ENCODE measurements around the gene ELOVL5. TPM values are rescaled to one million over a fixed set of nuclear protein-coding genes. Genes with fewer than 3 reads are reported as not detected.

Gene ELOVL5
- total and polyA plus RNA-seq, 4 experiments from 2014 or later, result 108 to 125 (median 109) TPM

DNA sequence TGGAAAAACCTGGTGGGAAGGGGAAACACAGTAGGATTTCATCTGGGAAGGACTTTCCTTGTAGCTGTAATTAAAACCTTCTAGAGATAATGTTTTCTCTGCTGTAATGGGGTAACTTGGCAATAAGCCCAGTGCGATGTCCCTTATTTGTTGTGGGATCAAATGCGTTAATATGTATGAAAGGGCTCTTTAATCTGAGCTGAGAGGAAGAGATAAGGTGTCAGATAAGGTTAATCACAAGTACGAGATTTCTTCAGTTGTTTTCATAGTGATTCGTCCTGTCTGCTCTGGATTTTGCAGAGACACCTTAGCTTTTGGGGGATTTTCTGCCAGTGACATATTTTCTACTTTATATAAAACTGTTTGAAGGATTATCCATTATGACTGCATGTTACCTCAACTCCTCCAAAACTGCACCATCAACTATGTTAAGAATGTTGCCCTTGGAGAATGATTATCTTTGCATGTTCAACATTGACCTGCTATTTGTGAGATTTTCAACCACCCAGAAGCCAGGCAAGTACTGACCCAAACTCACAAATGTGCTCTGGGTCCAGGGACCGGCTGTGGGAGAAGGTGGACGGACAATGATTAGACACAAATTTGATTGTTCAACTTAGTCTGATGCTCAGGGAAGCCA is 21.2 kb upstream of the ELOVL5 start:
- ChIA-PET POLR2A (ENCODE audit: partially characterized antibody) (interaction anchor here (0.6 to 1.1 kb wide), 2 partner anchors 10 to 22 kb away, joined by 3 read pairs; no protein-coding TSS in a partner anchor), CTCF (ENCODE audit: partially characterized antibody) (interaction anchor here (0.7 to 1.3 kb wide), 4 partner anchors 22 to 199 kb away, joined by 3 to 4 read pairs (median 4); no protein-coding TSS in a partner anchor)
- peaks cover 0 to 3% (median 0%) of the 10 kb centered on the region in 8 donors for H3K9me3 Mint-ChIP-seq
- peaks cover 12% of the 10 kb centered on the region for H3K4me1 ChIP-seq (ENCODE audit: insufficient read depth, low read length)
- H3K27ac ChIP-seq (ENCODE audit: low read depth, low read length), result no peak overlapping the region
- no peaks in the 10 kb centered on the region for H3K36me3 ChIP-seq (ENCODE audit: insufficient read depth, low read length)
- peaks cover 9 to 13% (median 9%) of the 10 kb centered on the region in 4 donors for H3K4me1 Mint-ChIP-seq
- H3K4me3 Mint-ChIP-seq, result peak overlapping the region in 2 of 8 donors; percentile 6 to 75
- H3K27me3 ChIP-seq (ENCODE audit: insufficient read depth, low read length), result no peaks in the 10 kb centered on the region
- H3K27me3 Mint-ChIP-seq, result no peaks in the 10 kb centered on the region
- H3K27ac Mint-ChIP-seq, result peak overlapping the region in 3 of 7 donors; percentile 15 to 50 (median 29)
- no peak overlapping the region for H3K4me3 ChIP-seq (ENCODE audit: low read length in 2 of 2)
- no peaks in the 10 kb centered on the region for H3K9me3 ChIP-seq (ENCODE audit: control insufficient read depth in 1 of 2, low read length in 2 of 2)
- no peaks in the 10 kb centered on the region for H3K36me3 Mint-ChIP-seq
- DNase-seq, result peak in 3 of 5 donors; percentile 25 to 27 (median 25)
- intact Hi-C loops (cut with micrococcal nuclease), result no loop called here

GRCh38 chr6:53369051-53369450 is 20.3 kb upstream of the ELOVL5 start:
- intact Hi-C loops (cut with micrococcal nuclease), result no loop called here
- Mint-ChIP-seq H3K9me3 (peaks cover 0 to 3% (median 0%) of the 10 kb centered on the region in 8 donors), H3K27me3 (no peaks in the 10 kb centered on the region), H3K36me3 (no peaks in the 10 kb centered on the region), H3K27ac (no peak overlapping the region), H3K4me1 (peaks cover 9 to 13% (median 9%) of the 10 kb centered on the region in 4 donors), H3K4me3 (no peak overlapping the region)
- Histone ChIP-seq H3K27ac (ENCODE audit: low read depth, low read length) (no peak overlapping the region), H3K36me3 (ENCODE audit: insufficient read depth, low read length) (no peaks in the 10 kb centered on the region), H3K27me3 (ENCODE audit: insufficient read depth, low read length) (no peaks in the 10 kb centered on the region), H3K4me3 (ENCODE audit: low read length in 2 of 2) (no peak overlapping the region), H3K4me1 (ENCODE audit: insufficient read depth, low read length) (peaks cover 12% of the 10 kb centered on the region), H3K9me3 (ENCODE audit: control insufficient read depth in 1 of 2, low read length in 2 of 2) (no peaks in the 10 kb centered on the region)
- no peak for DNase-seq
- ChIA-PET POLR2A (ENCODE audit: partially characterized antibody) (interaction anchor here (1.4 kb wide), 1 partner anchor 84 kb away, joined by 3 read pairs; no protein-coding TSS in a partner anchor), CTCF (ENCODE audit: partially characterized antibody) (interaction anchor here (0.7 to 1.3 kb wide), 3 partner anchors 9 to 198 kb away, joined by 3 to 4 read pairs (median 3); no protein-coding TSS in a partner anchor)

DNA sequence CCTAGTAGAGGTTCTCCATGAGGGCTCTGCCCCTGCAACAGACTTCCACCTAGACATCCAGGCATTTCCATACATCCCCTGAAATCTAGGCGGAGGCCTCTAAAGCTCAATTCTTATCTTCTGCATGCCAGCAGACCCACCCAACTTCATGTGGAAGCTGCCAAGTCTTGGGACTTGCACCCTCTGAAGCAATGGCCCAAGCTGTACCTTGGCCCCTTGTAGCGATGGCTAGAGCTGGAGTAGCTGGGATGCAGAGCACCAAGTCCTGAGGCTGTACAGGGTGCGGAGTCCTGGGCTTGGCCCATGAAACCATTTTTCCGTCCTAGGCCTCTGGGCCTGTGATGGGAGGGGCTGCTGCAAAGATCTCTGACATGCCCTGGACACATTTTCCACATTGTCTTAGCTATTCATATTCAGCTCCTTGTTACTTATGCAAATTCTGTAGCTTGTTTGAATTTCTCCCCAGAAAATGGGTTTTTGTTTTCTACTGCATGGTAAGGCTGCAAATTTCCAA is 17.4 kb upstream of the ELOVL5 start:
- Mint-ChIP-seq H3K4me1 (peaks cover 19 to 32% (median 23%) of the 10 kb centered on the region in 4 donors), H3K27ac (no peak overlapping the region), H3K4me3 (no peak overlapping the region), H3K27me3 (no peaks in the 10 kb centered on the region), H3K9me3 (peaks cover 0 to 3% (median 0%) of the 10 kb centered on the region in 8 donors), H3K36me3 (no peaks in the 10 kb centered on the region)
- Histone ChIP-seq H3K9me3 (ENCODE audit: control insufficient read depth in 1 of 2, low read length in 2 of 2) (no peaks in the 10 kb centered on the region), H3K4me3 (ENCODE audit: low read length in 2 of 2) (no peak overlapping the region), H3K36me3 (ENCODE audit: insufficient read depth, low read length) (no peaks in the 10 kb centered on the region), H3K27ac (ENCODE audit: low read depth, low read length) (no peak overlapping the region), H3K27me3 (ENCODE audit: insufficient read depth, low read length) (no peaks in the 10 kb centered on the region), H3K4me1 (ENCODE audit: insufficient read depth, low read length) (peaks cover 29% of the 10 kb centered on the region)
- POLR2A ChIA-PET (ENCODE audit: partially characterized antibody), result interaction anchor here (0.7 kb wide), 2 partner anchors 17 to 65 kb away, joined by 3 to 4 read pairs; partner anchors contain the start of gene ELOVL5
- DNase-seq, result no peak
- intact Hi-C loops (cut with micrococcal nuclease), result no loop called here
- CTCF ChIA-PET (ENCODE audit: partially characterized antibody), result no interaction called here

GRCh38 chr6:53363341-53364079 is 14.8 kb upstream of the ELOVL5 start:
- intact Hi-C loops (cut with micrococcal nuclease), result no loop called here
- CTCF ChIA-PET (ENCODE audit: partially characterized antibody), result interaction anchor here (1.0 to 2.2 kb wide), 6 partner anchors 16 to 192 kb away, joined by 3 to 12 read pairs (median 4); no protein-coding TSS in a partner anchor
- H3K9me3 ChIP-seq (ENCODE audit: control insufficient read depth in 1 of 2, low read length in 2 of 2), result no peaks in the 10 kb centered on the region
- peaks cover 39% of the 10 kb centered on the region for H3K4me1 ChIP-seq (ENCODE audit: insufficient read depth, low read length)
- no peak overlapping the region for H3K4me3 ChIP-seq (ENCODE audit: low read length in 2 of 2)
- H3K27me3 ChIP-seq (ENCODE audit: insufficient read depth, low read length), result no peaks in the 10 kb centered on the region
- H3K27ac Mint-ChIP-seq, result peak overlapping the region in 2 of 7 donors; percentile 33 to 60
- POLR2A ChIA-PET (ENCODE audit: partially characterized antibody), result interaction anchor here (1.0 to 6.5 kb wide), 4 partner anchors 16 to 74 kb away, joined by 3 to 131 read pairs (median 36); partner anchors contain the start of gene ELOVL5
- H3K4me3 Mint-ChIP-seq, result no peak overlapping the region
- no peaks in the 10 kb centered on the region for H3K36me3 ChIP-seq (ENCODE audit: insufficient read depth, low read length)
- no peaks in the 10 kb centered on the region for H3K36me3 Mint-ChIP-seq
- peaks cover 25 to 42% (median 32%) of the 10 kb centered on the region in 4 donors for H3K4me1 Mint-ChIP-seq
- H3K27ac ChIP-seq (ENCODE audit: low read depth, low read length), result no peak overlapping the region
- H3K27me3 Mint-ChIP-seq, result no peaks in the 10 kb centered on the region
- no peak for DNase-seq
- peaks cover 0 to 3% (median 0%) of the 10 kb centered on the region in 8 donors for H3K9me3 Mint-ChIP-seq

- H3K27ac ChIP-seq (ENCODE audit: low read depth, low read length), result peak overlapping the region; percentile 99
- POLR2A ChIA-PET (ENCODE audit: partially characterized antibody), result interaction anchor here (1.2 to 6.5 kb wide), 5 partner anchors 14 to 172 kb away, joined by 3 to 131 read pairs (median 25); partner anchors contain the start of gene ELOVL5
Measured at GRCh38 chr6:53361549-53362031, 12.8 kb upstream of the ELOVL5 start.

GRCh38 chr6:53360093-53360912 is 11.6 kb upstream of the ELOVL5 start:
- H3K9me3 ChIP-seq (ENCODE audit: control insufficient read depth in 1 of 2, low read length in 2 of 2), result no peaks in the 10 kb centered on the region
- peak in 4 of 5 donors; percentile 60 to 71 (median 66) for DNase-seq
- H3K36me3 ChIP-seq (ENCODE audit: insufficient read depth, low read length), result no peaks in the 10 kb centered on the region
- Mint-ChIP-seq H3K36me3 (no peaks in the 10 kb centered on the region), H3K4me1 (peaks cover 35 to 61% (median 42%) of the 10 kb centered on the region in 4 donors), H3K27me3 (no peaks in the 10 kb centered on the region), H3K4me3 (peak overlapping the region; percentile 81 to 96 (median 90)), H3K9me3 (no peaks in the 10 kb centered on the region), H3K27ac (peak overlapping the region; percentile 87 to 100 (median 98))
- ChIA-PET POLR2A (ENCODE audit: partially characterized antibody) (interaction anchor here (0.6 to 6.5 kb wide), 21 partner anchors 10 to 785 kb away, joined by 3 to 131 read pairs (median 4); partner anchors contain the start of genes ELOVL5 and GSTA4), CTCF (ENCODE audit: partially characterized antibody) (interaction anchor here (0.7 to 2.9 kb wide), 13 partner anchors 8 to 368 kb away, joined by 3 to 16 read pairs (median 4); partner anchors contain the start of gene ELOVL5)
- no peaks in the 10 kb centered on the region for H3K27me3 ChIP-seq (ENCODE audit: insufficient read depth, low read length)
- peak overlapping the region; percentile 36 to 74 for H3K4me3 ChIP-seq (ENCODE audit: low read length in 2 of 2)
- H3K27ac ChIP-seq (ENCODE audit: low read depth, low read length), result peak overlapping the region; percentile 99
- H3K4me1 ChIP-seq (ENCODE audit: insufficient read depth, low read length), result peaks cover 53% of the 10 kb centered on the region
- intact Hi-C loops (cut with micrococcal nuclease), result no loop called here

More at GRCh38 chr6:53361549-53362031, 12.8 kb upstream of the ELOVL5 start:
- H3K36me3 Mint-ChIP-seq, result no peaks in the 10 kb centered on the region
- no peaks in the 10 kb centered on the region for H3K27me3 Mint-ChIP-seq
- H3K9me3 ChIP-seq (ENCODE audit: control insufficient read depth in 1 of 2, low read length in 2 of 2), result no peaks in the 10 kb centered on the region
- intact Hi-C loops (cut with micrococcal nuclease), result loop anchor here (1.0 kb wide), 2 partner anchors 26 to 70 kb away; no protein-coding TSS in a partner anchor
- CTCF ChIA-PET (ENCODE audit: partially characterized antibody), result interaction anchor here (0.6 to 2.9 kb wide), 5 partner anchors 14 to 950 kb away, joined by 3 to 16 read pairs (median 12); partner anchors contain the start of gene ELOVL5
- H3K4me3 Mint-ChIP-seq, result peak overlapping the region; percentile 71 to 96 (median 84)
- DNase-seq, result peak; percentile 83 to 95 (median 91)
- no peak overlapping the region for H3K4me3 ChIP-seq (ENCODE audit: low read length in 2 of 2)
- H3K27me3 ChIP-seq (ENCODE audit: insufficient read depth, low read length), result no peaks in the 10 kb centered on the region
- H3K4me1 ChIP-seq (ENCODE audit: insufficient read depth, low read length), result peaks cover 53% of the 10 kb centered on the region
- H3K36me3 ChIP-seq (ENCODE audit: insufficient read depth, low read length), result no peaks in the 10 kb centered on the region
- peaks cover 0 to 1% (median 0%) of the 10 kb centered on the region in 8 donors for H3K9me3 Mint-ChIP-seq
- peak overlapping the region; percentile 87 to 100 (median 98) for H3K27ac Mint-ChIP-seq
- peaks cover 35 to 61% (median 42%) of the 10 kb centered on the region in 4 donors for H3K4me1 Mint-ChIP-seq
